Peyer's patch (tissue), 4 donors: Measurements from ENCODE around the gene RAPGEF3.

Source experiments
- POLR2A ChIP-seq, 2 donors: fragments of 450-650 bp; IDR thresholded peaks; one replicate each; pipeline ENCODE4 v1.5.1; 2017; ENCODE audit warnings: antibody characterized with exemption in 2 of 2, mild to moderate bottlenecking in 2 of 2, moderate library complexity in 2 of 2
- TF ChIP-seq, protein P1 (sequence below), 6 experiments: fragments of 450-650 bp in 4 of 6; fragments of 200-600 bp in 2 of 6; sonication (generic) in 1 of 6; IDR thresholded peaks; one replicate each; pipeline ENCODE4 v1.5.1; 2017 to 2019; ENCODE audit warnings: antibody characterized with exemption in 6 of 6, mild to moderate bottlenecking in 3 of 6, moderate library complexity in 1 of 6

DNA sequence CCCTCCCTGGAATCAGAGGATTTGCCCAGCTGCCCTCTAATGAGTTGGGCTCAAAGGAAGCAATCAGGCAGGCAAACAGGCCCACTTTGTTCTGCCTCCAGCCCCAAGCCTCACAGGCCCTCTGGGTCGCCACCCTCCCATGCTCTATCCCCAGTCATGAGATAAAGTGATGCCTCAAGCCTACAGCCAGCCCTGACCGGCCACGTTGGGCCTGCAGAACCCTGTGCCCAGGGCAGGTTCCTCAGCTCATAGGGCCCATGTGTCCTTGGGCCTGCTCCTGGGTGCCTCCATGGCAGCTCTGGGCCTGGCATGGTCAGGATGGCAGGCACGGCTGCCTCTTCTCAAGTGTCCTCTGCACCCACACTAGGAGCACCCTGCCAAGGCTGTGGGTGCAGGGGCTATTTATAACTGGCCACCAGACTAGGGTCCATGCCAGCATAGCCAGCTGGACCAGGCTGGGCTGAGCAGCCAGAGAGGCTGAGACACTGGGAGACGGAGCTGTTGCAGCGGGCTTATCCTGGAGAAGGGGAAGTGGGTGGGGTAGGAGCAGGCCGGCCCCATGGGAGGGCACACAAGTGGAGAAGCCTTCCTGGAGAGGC is 40.8 kb upstream of the RAPGEF3 start:
- TF ChIP-seq, protein P1, sequence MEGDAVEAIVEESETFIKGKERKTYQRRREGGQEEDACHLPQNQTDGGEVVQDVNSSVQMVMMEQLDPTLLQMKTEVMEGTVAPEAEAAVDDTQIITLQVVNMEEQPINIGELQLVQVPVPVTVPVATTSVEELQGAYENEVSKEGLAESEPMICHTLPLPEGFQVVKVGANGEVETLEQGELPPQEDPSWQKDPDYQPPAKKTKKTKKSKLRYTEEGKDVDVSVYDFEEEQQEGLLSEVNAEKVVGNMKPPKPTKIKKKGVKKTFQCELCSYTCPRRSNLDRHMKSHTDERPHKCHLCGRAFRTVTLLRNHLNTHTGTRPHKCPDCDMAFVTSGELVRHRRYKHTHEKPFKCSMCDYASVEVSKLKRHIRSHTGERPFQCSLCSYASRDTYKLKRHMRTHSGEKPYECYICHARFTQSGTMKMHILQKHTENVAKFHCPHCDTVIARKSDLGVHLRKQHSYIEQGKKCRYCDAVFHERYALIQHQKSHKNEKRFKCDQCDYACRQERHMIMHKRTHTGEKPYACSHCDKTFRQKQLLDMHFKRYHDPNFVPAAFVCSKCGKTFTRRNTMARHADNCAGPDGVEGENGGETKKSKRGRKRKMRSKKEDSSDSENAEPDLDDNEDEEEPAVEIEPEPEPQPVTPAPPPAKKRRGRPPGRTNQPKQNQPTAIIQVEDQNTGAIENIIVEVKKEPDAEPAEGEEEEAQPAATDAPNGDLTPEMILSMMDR (IDR thresholded peaks at IDR 0.05): no peak
- no peak for TF ChIP-seq POLR2A (IDR thresholded peaks at IDR 0.05)
